ENCODE data around the gene SLC6A7. TPM values are rescaled to one million over a fixed set of nuclear protein-coding genes. Genes with fewer than 3 reads are reported as not detected.
"Not testable (repeated sequence)": the region's sequence is repeated elsewhere in the genome, so short reads cannot be mapped to it uniquely, and the experiment has no call there.

SLC6A7 gene
- polyA plus RNA-seq, 1 donor from 2014 or later: not detected

DNA sequence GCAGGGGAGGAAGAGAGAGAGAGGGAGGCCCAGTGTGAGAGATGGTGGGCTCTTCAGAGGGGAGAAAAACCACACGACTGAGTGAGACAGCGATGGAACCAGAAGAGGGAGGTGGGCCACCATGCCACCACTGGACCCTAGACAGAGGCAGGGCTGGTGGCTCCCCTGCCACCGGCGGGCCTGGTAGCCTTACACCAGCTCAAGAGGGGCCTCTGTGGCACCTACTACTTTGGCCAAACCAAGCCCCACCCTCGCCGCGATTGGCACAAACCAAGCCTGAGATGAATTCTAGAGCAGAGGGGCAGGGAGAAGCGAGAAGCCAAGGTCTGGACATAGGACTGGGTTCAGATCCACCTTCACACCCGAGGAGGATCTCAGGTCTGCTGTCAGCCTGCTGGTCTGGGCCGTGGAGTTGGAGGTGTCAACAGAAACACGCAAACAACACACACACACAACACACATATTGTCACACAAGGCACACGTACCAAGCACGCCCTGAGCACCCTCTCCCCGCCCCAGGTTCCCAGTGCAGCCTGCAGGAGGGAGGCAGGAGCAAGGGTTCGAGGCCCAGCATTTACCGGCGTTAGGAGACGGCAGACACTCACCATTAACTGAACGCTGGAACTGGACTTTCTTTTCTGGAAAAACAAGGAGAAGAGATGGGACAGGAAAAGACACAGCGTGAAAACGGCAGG is 49.4 kb downstream of the SLC6A7 start:
- peaks cover 0 to 3% (median 1%) of the 10 kb centered on the region in 3 donors for H3K4me1 Mint-ChIP-seq

GRCh38 chr5:150239794-150240122 is 49.9 kb downstream of the SLC6A7 start:
- no peak overlapping the region for H3K27ac Mint-ChIP-seq
- H3K27me3 Mint-ChIP-seq: no peaks in the 10 kb centered on the region
- no peaks in the 10 kb centered on the region for H3K9me3 Mint-ChIP-seq
- H3K36me3 Mint-ChIP-seq: no peaks in the 10 kb centered on the region
- no peak overlapping the region for H3K4me3 Mint-ChIP-seq
- peaks cover 0 to 1% (median under 1%) of the 10 kb centered on the region in 3 donors for H3K4me1 Mint-ChIP-seq

More for the DNA sequence above, 49.4 kb downstream of the SLC6A7 start:
- Mint-ChIP-seq H3K36me3 (no peaks in the 10 kb centered on the region), H3K27me3 (no peaks in the 10 kb centered on the region), H3K9me3 (no peaks in the 10 kb centered on the region), H3K4me3 (no peak overlapping the region), H3K27ac (no peak overlapping the region)

DNA sequence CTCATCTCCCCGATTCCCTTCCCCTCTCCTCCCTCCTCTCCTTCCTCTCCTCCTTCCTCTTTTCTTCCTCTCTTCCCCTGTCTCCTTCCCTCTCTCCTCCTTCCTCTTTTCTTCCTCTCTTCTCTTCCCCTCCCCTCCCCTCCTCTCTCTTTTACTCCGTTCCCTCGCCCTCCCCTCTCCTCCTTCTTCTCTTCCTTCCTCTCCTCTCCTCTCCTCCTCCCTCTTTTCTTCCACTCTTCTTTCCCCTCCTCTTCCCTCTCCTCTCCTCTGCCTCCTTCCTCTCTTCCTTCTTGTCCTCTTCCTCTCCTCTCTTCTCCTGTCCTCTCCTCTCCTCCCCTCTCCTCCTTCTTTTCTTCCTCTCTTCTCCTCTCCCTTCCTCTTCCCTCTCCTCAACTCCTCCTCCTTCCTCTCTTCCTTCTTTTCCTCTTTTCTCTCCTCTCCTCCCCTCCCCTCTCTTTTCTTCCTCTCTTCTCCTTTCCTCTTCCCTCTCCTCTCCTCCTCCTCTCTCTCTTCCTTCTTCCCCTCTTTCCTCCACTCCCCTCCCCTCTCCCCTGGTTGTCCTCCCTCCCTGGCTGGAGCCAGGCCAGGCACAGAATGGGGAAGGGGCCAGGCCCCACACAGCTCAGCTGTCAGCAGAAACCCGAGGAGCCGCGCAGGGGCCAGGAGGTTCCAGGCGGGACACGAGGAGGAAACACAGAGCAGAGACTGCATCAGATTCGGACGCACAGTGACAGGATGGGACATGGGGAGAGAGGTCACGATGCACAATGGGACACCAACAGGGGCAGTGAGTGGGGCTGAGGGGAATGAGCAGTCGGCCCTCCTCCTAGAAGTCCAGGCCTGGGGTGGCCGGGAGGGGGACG is 51.7 kb downstream of the SLC6A7 start:
- Mint-ChIP-seq H3K27me3 (peaks cover 1% of the 10 kb centered on the region), H3K4me1 (no peaks in the 10 kb centered on the region), H3K4me3 (no peak overlapping the region), H3K27ac (no peak overlapping the region), H3K9me3 (no peaks in the 10 kb centered on the region), H3K36me3 (no peaks in the 10 kb centered on the region)

- Mint-ChIP-seq H3K4me3 (no peak overlapping the region), H3K36me3 (no peaks in the 10 kb centered on the region), H3K27me3 (peaks cover 1% of the 10 kb centered on the region), H3K27ac (no peak overlapping the region), H3K4me1 (no peaks in the 10 kb centered on the region), H3K9me3 (no peaks in the 10 kb centered on the region)
These were observed 52.5 kb downstream of the SLC6A7 start for GRCh38 chr5:150242251-150242894.

- H3K4me1 Mint-ChIP-seq: no peaks in the 10 kb centered on the region
- no peak overlapping the region for H3K4me3 Mint-ChIP-seq
- no peaks in the 10 kb centered on the region for H3K36me3 Mint-ChIP-seq
- peaks cover 1% of the 10 kb centered on the region for H3K27me3 Mint-ChIP-seq
- H3K9me3 Mint-ChIP-seq: no peaks in the 10 kb centered on the region
- H3K27ac Mint-ChIP-seq: no peak overlapping the region
These were observed 53.7 kb downstream of the SLC6A7 start for GRCh38 chr5:150243590-150243989.

GRCh38 chr5:150244209-150244608 is 54.3 kb downstream of the SLC6A7 start:
- no peaks in the 10 kb centered on the region for H3K4me1 Mint-ChIP-seq
- peaks cover 1% of the 10 kb centered on the region for H3K27me3 Mint-ChIP-seq
- no peak overlapping the region for H3K4me3 Mint-ChIP-seq
- H3K36me3 Mint-ChIP-seq: no peaks in the 10 kb centered on the region
- H3K9me3 Mint-ChIP-seq: no peaks in the 10 kb centered on the region
- H3K27ac Mint-ChIP-seq: no peak overlapping the region

DNA sequence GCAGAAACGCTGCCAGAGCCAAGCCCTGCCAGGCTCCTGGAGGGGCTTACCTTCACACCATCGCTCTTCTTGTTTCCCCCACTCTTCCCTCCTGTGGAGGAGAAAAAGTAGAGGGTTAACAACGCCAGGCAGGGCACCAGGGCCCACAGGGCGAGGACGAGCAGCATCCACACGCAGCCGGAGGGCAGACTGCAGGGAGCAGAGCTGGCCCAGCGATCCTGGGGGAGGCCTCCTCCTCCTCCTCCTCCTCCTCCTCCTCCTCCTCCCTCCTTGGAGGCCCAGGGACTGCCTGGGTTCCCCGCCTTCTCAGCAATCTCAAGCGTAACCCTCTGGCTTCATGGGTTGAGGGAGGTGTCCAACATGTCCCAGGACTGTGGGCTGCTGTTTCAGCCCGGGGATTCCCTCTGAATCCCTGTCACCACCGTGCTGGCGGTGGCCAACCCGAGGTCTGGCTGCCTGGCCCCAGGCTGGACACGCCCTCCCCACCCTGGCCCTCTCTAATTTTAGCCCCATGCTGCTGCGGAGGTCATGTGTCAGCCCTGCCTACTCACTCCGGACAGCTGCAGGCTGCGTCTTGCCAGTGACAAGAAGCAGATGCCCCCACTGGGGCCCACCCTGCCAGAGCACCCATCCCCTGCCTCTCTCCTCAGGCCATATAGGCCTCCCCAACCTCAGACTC is 55.4 kb downstream of the SLC6A7 start:
- Mint-ChIP-seq H3K9me3 (no peaks in the 10 kb centered on the region), H3K4me1 (no peaks in the 10 kb centered on the region), H3K27ac (no peak overlapping the region), H3K4me3 (no peak overlapping the region), H3K27me3 (peaks cover 1% of the 10 kb centered on the region), H3K36me3 (no peaks in the 10 kb centered on the region)

DNA sequence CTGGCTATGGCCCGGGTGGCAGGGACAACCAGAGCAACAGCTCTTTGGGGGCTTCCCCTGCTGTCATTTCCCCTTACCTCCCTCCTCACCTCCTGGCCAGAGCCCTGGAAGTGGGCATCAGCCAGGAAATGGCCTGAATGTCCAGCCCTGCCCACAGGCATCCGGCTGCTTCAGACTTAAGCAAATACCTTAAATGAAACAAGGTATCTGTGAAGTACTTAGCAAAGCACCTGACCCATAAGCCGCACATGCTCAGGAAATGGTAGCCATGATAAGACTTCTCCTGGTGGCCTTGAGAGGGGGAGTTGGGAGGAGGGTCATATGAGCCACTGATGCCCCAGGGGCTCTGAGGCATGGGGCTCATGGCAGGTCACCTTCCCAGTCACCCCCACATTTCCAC is 55.9 kb downstream of the SLC6A7 start:
- Mint-ChIP-seq H3K27ac (no peak overlapping the region), H3K9me3 (no peaks in the 10 kb centered on the region), H3K36me3 (no peaks in the 10 kb centered on the region), H3K4me1 (no peaks in the 10 kb centered on the region), H3K4me3 (no peak overlapping the region), H3K27me3 (peaks cover 1% of the 10 kb centered on the region)

DNA sequence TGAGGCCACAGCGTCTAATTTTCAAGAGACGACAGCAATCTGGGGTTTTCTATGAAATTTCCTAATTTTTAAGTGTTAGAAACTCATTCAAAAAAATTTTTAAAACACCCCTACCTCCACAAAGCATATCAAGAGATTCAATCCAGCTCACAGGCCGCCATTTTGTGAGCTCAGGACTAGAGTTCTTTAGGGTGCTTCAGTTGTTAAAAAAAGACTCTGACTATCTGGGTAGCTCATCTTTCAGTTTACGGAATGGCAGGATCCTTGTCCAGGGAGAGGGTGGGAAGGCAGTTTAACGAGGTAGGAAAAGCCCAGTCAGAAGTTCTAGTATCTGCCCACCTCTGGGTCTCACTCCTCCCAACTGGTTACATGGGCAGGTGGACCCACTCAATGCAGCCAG is 56.6 kb downstream of the SLC6A7 start:
- Mint-ChIP-seq H3K4me3 (no peak overlapping the region), H3K36me3 (no peaks in the 10 kb centered on the region), H3K9me3 (no peaks in the 10 kb centered on the region), H3K27ac (peak overlapping the region in 1 of 3 donors; percentile 39), H3K27me3 (peaks cover 1% of the 10 kb centered on the region), H3K4me1 (no peaks in the 10 kb centered on the region)

DNA sequence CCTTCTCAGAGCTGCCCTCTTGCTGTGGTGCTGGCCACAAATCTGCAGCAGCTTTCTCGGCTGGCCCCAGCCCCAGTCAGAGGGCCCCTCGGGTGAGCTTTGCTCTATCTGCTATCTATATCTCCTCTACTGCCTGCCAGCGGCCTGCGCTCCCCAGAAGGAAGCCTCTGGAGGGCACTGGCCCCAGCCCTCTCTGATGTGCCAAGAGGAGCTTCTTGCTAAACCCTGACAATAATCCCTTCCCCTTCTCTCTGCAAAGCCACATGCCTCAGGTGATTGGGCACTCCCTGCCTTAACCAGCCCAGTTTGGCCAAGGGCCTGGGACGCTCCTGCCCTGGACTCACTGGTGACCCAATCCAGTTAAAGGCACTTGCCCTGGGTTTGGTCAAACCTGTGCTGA is 57.0 kb downstream of the SLC6A7 start:
- Mint-ChIP-seq H3K27ac (no peak overlapping the region), H3K4me3 (no peak overlapping the region), H3K4me1 (no peaks in the 10 kb centered on the region), H3K27me3 (peaks cover 1% of the 10 kb centered on the region), H3K9me3 (no peaks in the 10 kb centered on the region), H3K36me3 (no peaks in the 10 kb centered on the region)

- no peak overlapping the region for H3K27ac Mint-ChIP-seq
- H3K4me1 Mint-ChIP-seq: no peaks in the 10 kb centered on the region
- no peak overlapping the region for H3K4me3 Mint-ChIP-seq
- no peaks in the 10 kb centered on the region for H3K36me3 Mint-ChIP-seq
- no peaks in the 10 kb centered on the region for H3K9me3 Mint-ChIP-seq
- H3K27me3 Mint-ChIP-seq: peaks cover 1% of the 10 kb centered on the region
These were observed 57.9 kb downstream of the SLC6A7 start for GRCh38 chr5:150247726-150248125.

DNA sequence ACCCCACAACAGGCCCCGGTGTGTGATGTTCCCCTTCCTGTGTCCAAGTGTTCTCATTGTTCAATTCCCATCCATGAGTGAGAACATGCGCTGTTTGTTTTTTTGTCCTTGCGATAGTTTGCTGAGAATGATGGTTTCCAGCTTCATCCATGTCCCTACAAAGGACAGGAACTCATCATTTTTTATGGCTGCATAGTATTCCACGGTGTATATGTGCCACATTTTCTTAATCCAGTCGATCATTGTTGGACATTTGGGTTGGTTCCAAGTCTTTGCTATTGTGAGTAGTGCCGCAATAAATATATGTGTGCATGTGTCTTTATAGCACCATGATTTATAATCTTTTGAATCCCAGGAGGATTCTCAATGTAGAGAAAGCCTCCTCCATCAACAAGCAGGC is 58.6 kb downstream of the SLC6A7 start:
- H3K4me3 Mint-ChIP-seq, H3K36me3 Mint-ChIP-seq, H3K27me3 Mint-ChIP-seq, H3K27ac Mint-ChIP-seq, H3K9me3 Mint-ChIP-seq, H3K4me1 Mint-ChIP-seq: not testable (repeated sequence)

DNA sequence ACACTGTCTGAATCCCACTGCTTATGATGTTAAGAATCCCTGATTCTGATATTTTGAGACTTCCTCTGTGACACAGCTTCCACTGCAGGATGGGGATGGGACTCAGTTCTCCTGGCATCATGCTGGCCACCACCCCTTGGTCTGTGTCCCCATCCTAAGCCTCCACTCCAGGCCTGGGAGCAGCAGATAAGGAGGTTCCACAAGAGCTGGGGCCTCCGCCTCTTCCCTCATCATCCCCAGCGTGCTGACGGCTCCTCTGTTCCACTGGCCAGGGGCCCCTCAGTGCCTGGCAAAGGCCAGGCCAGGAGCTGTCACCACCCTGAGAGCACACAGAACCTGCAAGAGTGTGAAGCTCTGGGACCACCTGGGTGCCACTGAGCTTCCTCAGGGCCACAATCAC is 59.1 kb downstream of the SLC6A7 start:
- Mint-ChIP-seq H3K4me1 (no peaks in the 10 kb centered on the region), H3K9me3 (no peaks in the 10 kb centered on the region), H3K36me3 (no peaks in the 10 kb centered on the region), H3K27me3 (peaks cover 4% of the 10 kb centered on the region), H3K27ac (no peak overlapping the region), H3K4me3 (no peak overlapping the region)

DNA sequence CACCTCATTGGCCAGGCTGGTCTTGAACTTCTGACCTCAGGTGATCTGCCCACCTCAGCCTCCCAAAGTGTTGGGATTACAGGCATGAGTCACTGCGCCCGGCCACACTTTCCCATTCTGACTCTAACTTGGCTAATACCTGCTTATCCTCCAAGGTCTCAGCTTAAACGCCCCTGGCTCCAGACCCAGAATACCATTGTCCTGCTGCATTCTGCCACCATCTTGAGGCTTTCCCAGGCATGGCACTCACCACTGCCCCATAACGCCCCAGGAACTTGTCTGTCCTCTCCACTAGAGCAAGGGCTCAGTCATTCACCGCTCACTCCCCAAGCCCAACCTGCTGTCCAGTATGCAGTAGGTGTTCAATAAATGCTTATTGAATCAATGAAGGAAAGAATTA is 59.9 kb downstream of the SLC6A7 start:
- Mint-ChIP-seq H3K36me3 (no peaks in the 10 kb centered on the region), H3K4me3 (no peak overlapping the region), H3K27ac (no peak overlapping the region), H3K27me3 (peaks cover 6% of the 10 kb centered on the region), H3K9me3 (no peaks in the 10 kb centered on the region), H3K4me1 (no peaks in the 10 kb centered on the region)

GRCh38 chr5:150251504-150251903 is 61.6 kb downstream of the SLC6A7 start:
- Mint-ChIP-seq H3K36me3 (no peaks in the 10 kb centered on the region), H3K27ac (no peak overlapping the region), H3K4me1 (no peaks in the 10 kb centered on the region), H3K9me3 (no peaks in the 10 kb centered on the region), H3K27me3 (peaks cover 6% of the 10 kb centered on the region), H3K4me3 (no peak overlapping the region)
